Measurements from ENCODE around the gene DOC2B. TPM values are rescaled to one million over a fixed set of nuclear protein-coding genes. Genes with fewer than 3 reads are reported as not detected.
"Not testable (repeated sequence)": the region's sequence is repeated elsewhere in the genome, so short reads cannot be mapped to it uniquely, and the experiment has no call there.

The DOC2B gene
- total RNA-seq, 4 donors from 2014 or later: 4.9 to 41.9 (median 19.3) TPM

- DNase-seq (ENCODE audit: low spot score): no peak
- ATAC-seq (ENCODE audit: low FRiP score): no peak
- TF ChIP-seq CTCF (IDR thresholded peaks at IDR 0.05): no peak
These were observed 4.3 kb downstream of the DOC2B start for GRCh38 chr17:177155-177554.

DNA sequence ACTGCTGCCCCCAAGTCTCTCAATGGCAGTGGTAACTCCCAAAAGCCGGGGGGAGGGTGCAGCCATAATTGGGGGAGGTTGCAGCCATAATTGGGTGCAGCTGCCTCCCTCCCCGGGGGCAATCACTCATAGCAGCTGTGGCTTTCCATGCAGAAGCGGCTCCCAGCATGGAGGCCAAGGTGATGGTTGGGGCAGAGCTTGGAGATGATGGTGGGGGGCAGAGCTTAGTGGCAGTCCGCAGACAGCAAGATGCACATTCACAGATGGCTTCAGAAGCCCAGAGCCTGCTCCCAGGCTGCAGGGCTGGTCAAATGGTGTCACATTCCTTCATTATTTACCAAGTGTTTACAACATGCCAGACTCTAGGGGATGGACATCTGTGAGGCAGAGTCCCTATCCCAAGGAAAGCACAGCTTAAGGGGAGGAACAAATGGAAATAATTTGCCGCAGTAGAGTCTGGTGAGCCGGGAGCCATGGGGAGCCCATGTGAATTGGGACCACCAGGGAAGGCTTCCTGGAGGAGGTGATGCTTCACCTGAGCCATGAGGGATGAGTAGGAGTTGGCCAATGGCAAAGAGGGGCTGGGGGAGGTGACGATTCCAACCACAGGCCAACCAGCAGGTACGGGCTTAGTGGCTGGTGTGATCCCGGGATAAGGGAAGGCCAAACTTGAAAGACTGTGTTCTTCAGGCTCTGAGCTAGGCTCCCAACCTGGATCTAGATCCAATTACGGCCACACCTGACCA is 8.1 kb downstream of the DOC2B start:
- ATAC-seq (ENCODE audit: low FRiP score): no peak
- DNase-seq (ENCODE audit: low spot score): no peak
- TF ChIP-seq CTCF (IDR thresholded peaks at IDR 0.05): no peak

GRCh38 chr17:172401-172800 is 9.0 kb downstream of the DOC2B start:
- ATAC-seq (ENCODE audit: low FRiP score) (no peak), DNase-seq (ENCODE audit: low spot score) (no peak)

DNA sequence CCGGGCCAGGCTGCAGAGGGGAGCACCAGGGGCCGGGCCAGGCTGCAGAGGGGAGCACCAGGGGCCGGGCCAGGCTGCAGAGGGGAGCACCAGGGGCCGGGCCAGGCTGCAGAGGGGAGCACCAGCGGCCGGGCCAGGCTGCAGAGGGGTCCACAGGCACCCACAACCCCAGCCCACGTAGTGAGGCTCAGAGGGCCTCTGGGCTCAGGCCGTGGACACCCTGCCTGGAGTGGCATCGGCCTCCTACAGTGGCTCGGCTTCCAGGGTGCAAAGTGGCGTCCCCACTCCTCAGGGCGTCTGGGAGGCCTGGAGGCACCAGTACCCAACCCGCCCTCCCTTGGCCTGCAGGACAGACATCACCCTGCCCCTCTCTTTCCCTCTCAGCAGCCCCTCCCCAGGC is 9.6 kb downstream of the DOC2B start:
- no peak for ATAC-seq (ENCODE audit: low FRiP score)
- no peak for DNase-seq (ENCODE audit: low spot score)
- no peak for TF ChIP-seq CTCF (IDR thresholded peaks at IDR 0.05)

More at GRCh38 chr17:172401-172800, 9.0 kb downstream of the DOC2B start:
- no peak for TF ChIP-seq CTCF (IDR thresholded peaks at IDR 0.05)

DNA sequence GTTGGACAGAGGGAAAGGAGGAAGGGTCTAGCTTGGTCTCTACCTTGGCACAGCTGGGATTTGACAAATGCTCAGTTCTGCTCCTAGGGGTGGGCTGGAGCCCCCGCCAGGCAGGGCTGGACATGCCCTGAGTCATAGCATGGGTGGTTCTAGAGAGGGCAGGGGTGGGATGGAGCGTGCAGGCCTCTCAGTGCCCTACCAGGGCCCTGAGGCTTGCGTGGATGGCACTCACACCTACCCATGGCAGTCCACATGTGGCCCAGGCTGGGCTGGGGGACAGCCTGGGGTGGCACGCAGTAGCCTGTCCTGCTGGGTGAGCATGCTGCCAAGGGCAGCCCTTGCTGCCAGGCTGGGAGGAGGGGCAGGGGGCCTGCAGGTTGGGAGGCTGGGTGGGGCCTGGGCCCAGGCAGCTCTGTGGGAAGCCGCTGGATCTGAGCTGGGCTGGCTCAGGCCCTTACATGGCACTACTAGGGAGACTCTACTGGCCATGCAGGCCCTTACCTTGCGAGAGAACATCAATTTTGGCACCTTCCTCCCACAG is 11.2 kb downstream of the DOC2B start:
- no peak for DNase-seq (ENCODE audit: low spot score)
- no peak for TF ChIP-seq CTCF (IDR thresholded peaks at IDR 0.05)
- ATAC-seq (ENCODE audit: low FRiP score): no peak

- DNase-seq (ENCODE audit: low spot score); ATAC-seq (ENCODE audit: low FRiP score): not testable (repeated sequence)
These were observed 12.8 kb downstream of the DOC2B start for GRCh38 chr17:168614-169013.

- TF ChIP-seq CTCF (IDR thresholded peaks at IDR 0.05): no peak
- no peak for DNase-seq (ENCODE audit: low spot score)
- ATAC-seq (ENCODE audit: low FRiP score): no peak
These were observed 15.5 kb downstream of the DOC2B start for GRCh38 chr17:165939-166338.
